KOPT-K1 (cell line): ENCODE measurements around the gene APPL2.
"Not testable (repeated sequence)": the region's sequence is repeated elsewhere in the genome, so short reads cannot be mapped to it uniquely, and the experiment has no call there.

Experiments used
- H3K27ac ChIP-seq: fragments of 200-600 bp; sonication (generic); 2 replicates; pipeline ENCODE4 v1.5.1; 2016; ENCODE audit warnings: antibody characterized with exemption, mild to moderate bottlenecking, low read depth, low read length; ENCODE audit not compliant: poor library complexity, severe bottlenecking
- H3K36me3 ChIP-seq: fragments of 200-600 bp; sonication (generic); 2 replicates; pipeline ENCODE4 v1.5.1; 2017; ENCODE audit warnings: antibody characterized with exemption, mild to moderate bottlenecking, low read length, moderate library complexity; ENCODE audit not compliant: insufficient read depth
- H3K9me3 ChIP-seq: fragments of 200-600 bp; sonication (generic); 2 replicates; pipeline ENCODE4 v1.5.1; 2017; ENCODE audit warnings: antibody characterized with exemption, low read length, mild to moderate bottlenecking; ENCODE audit not compliant: insufficient read depth, poor library complexity, severe bottlenecking

Gene APPL2

GRCh38 chr12:105201299-105201698, 34.7 kb downstream of the APPL2 start:
- Histone ChIP-seq H3K36me3 (peaks cover 41% of the 10 kb centered on the region), H3K9me3 (no peaks in the 10 kb centered on the region), H3K27ac (no peak overlapping the region)

GRCh38 chr12:105200385-105200784, 35.6 kb downstream of the APPL2 start:
- no peak overlapping the region for H3K27ac ChIP-seq
- H3K9me3 ChIP-seq: no peaks in the 10 kb centered on the region
- peaks cover 39% of the 10 kb centered on the region for H3K36me3 ChIP-seq

GRCh38 chr12:105198961-105199360, 37.0 kb downstream of the APPL2 start:
- Histone ChIP-seq H3K27ac (no peak overlapping the region), H3K9me3 (no peaks in the 10 kb centered on the region), H3K36me3 (peaks cover 37% of the 10 kb centered on the region)

GRCh38 chr12:105196090-105196489, 39.9 kb downstream of the APPL2 start:
- Histone ChIP-seq H3K36me3 (peaks cover 57% of the 10 kb centered on the region), H3K27ac (no peak overlapping the region), H3K9me3 (no peaks in the 10 kb centered on the region)

GRCh38 chr12:105194947-105195346, 41.0 kb downstream of the APPL2 start:
- Histone ChIP-seq H3K9me3 (no peaks in the 10 kb centered on the region), H3K36me3 (peaks cover 67% of the 10 kb centered on the region), H3K27ac (no peak overlapping the region)

- H3K9me3 ChIP-seq: no peaks in the 10 kb centered on the region
- H3K27ac ChIP-seq: no peak overlapping the region
- peaks cover 88% of the 10 kb centered on the region for H3K36me3 ChIP-seq
These were observed 43.2 kb downstream of the APPL2 start for GRCh38 chr12:105192624-105193225.

- no peak overlapping the region for H3K27ac ChIP-seq
- no peaks in the 10 kb centered on the region for H3K9me3 ChIP-seq
- peaks cover 92% of the 10 kb centered on the region for H3K36me3 ChIP-seq
These were observed 45.4 kb downstream of the APPL2 start for GRCh38 chr12:105190530-105190929.

- Histone ChIP-seq H3K9me3 (no peaks in the 10 kb centered on the region), H3K36me3 (peaks cover 94% of the 10 kb centered on the region), H3K27ac (no peak overlapping the region)
These were observed 46.7 kb downstream of the APPL2 start for GRCh38 chr12:105189293-105189692.

GRCh38 chr12:105183976-105184375, 52.0 kb downstream of the APPL2 start:
- H3K27ac ChIP-seq, H3K9me3 ChIP-seq: not testable (repeated sequence)
- H3K36me3 ChIP-seq: peaks cover 51% of the 10 kb centered on the region

- peaks cover 45% of the 10 kb centered on the region for H3K36me3 ChIP-seq
- H3K27ac ChIP-seq, H3K9me3 ChIP-seq: not testable (repeated sequence)
These were observed 52.6 kb downstream of the APPL2 start for GRCh38 chr12:105183406-105183805.

- H3K9me3 ChIP-seq, H3K27ac ChIP-seq: not testable (repeated sequence)
- peaks cover 38% of the 10 kb centered on the region for H3K36me3 ChIP-seq
These were observed 56.9 kb downstream of the APPL2 start for GRCh38 chr12:105179114-105179513.

GRCh38 chr12:105177208-105177607, 58.8 kb downstream of the APPL2 start:
- Histone ChIP-seq H3K27ac (no peak overlapping the region), H3K9me3 (peaks cover 4% of the 10 kb centered on the region), H3K36me3 (peaks cover 50% of the 10 kb centered on the region)

GRCh38 chr12:105175397-105175990, 60.5 kb downstream of the APPL2 start:
- H3K36me3 ChIP-seq: peaks cover 60% of the 10 kb centered on the region

GRCh38 chr12:105171691-105172436, 64.1 kb downstream of the APPL2 start:
- H3K27ac ChIP-seq: peak overlapping the region; percentile 14
- H3K36me3 ChIP-seq: peaks cover 89% of the 10 kb centered on the region
- H3K9me3 ChIP-seq: no peaks in the 10 kb centered on the region

More at GRCh38 chr12:105175397-105175990, 60.5 kb downstream of the APPL2 start:
- peaks cover 4% of the 10 kb centered on the region for H3K9me3 ChIP-seq
- H3K27ac ChIP-seq: no peak overlapping the region

- H3K9me3 ChIP-seq: no peaks in the 10 kb centered on the region
- no peak overlapping the region for H3K27ac ChIP-seq
- H3K36me3 ChIP-seq: peaks cover 89% of the 10 kb centered on the region
These were observed 65.8 kb downstream of the APPL2 start for GRCh38 chr12:105170139-105170538.
